HG03439 (cell line): ENCODE results near the gene ALKBH5.

Experiments used
- ATAC-seq: cut with Tn5 transposase; IDR thresholded peaks from one replicate; pipeline ENCODE4 v1.9.1; 2021; ENCODE audit warnings: mild to moderate bottlenecking, moderate library complexity; ENCODE audit not compliant: unreplicated experiment

ALKBH5 gene

DNA sequence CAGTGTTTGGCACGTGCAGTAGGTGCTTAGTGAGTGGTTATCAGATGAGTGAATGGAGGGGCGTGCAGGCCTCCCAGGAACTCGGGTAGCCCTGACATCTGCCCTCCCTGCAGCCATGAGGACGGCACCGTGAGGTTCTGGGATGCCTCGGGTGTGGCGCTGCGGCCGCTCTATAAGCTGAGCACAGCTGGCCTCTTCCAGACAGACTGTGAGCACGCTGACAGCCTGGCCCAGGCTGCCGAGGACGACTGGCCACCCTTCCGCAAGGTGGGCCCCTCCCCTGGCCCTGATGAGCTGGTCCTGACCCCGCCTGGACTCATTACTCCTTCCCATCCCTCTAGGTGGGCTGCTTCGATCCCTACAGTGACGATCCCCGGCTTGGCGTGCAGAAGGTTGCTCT, 52.9 kb downstream of the ALKBH5 start:
- ATAC-seq, result no peak

GRCh38 chr17:18237461-18237860, 53.8 kb downstream of the ALKBH5 start:
- ATAC-seq, result no peak

DNA sequence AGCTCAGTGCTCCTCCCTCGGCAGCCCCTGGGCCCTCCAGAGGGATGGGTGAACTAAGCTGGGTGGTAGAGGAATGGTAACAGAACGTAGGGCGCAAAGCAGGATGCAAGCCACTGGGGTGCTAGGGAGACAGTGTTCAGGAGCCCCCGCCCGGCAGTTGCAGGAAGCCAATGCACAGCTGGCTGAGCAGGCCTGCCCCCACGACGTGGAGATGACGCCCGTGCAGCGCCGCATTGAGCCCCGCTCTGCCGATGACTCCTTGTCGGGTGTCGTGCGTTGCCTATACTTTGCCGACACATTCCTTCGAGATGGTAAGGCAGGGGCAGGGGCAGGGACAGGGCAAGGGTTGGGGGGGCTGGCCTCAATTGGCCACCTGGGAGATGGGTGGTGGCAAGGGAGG, 54.7 kb downstream of the ALKBH5 start:
- ATAC-seq, result no peak

- no peak for ATAC-seq
Measured at GRCh38 chr17:18240449-18240848, 56.8 kb downstream of the ALKBH5 start.

- no peak for ATAC-seq
Measured at GRCh38 chr17:18241229-18241871, 57.7 kb downstream of the ALKBH5 start.

GRCh38 chr17:18245038-18245776, 61.6 kb downstream of the ALKBH5 start:
- ATAC-seq, result no peak

- ATAC-seq, result no peak
Measured at GRCh38 chr17:18246109-18246725, 62.6 kb downstream of the ALKBH5 start.

GRCh38 chr17:18246880-18247612, 63.4 kb downstream of the ALKBH5 start:
- ATAC-seq, result no peak

- no peak for ATAC-seq
Measured at GRCh38 chr17:18247613-18248001, 64.0 kb downstream of the ALKBH5 start.

- no peak for ATAC-seq
Measured at GRCh38 chr17:18248300-18248731, 64.7 kb downstream of the ALKBH5 start.

GRCh38 chr17:18248811-18249210, 65.2 kb downstream of the ALKBH5 start:
- ATAC-seq, result no peak

DNA sequence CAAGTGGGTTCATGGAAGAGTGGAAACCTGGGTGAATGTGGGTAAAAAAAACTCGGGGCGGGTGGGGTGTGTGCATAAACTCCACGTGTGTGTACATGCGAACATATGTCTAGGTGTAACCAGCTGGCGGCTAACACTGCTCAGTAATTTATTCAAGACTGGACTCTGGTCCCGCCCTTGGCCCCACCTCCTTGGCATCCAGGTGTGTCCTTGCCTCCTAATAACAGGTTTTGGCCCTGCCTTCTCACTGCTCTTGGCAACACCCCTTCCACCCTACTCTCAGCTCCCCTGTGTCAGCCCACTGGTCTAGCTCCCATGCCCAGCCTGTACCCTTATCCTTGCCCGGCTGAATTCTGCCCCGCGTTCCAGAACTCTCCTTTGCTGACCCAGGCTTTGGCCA, 66.6 kb downstream of the ALKBH5 start:
- ATAC-seq, result no peak

DNA sequence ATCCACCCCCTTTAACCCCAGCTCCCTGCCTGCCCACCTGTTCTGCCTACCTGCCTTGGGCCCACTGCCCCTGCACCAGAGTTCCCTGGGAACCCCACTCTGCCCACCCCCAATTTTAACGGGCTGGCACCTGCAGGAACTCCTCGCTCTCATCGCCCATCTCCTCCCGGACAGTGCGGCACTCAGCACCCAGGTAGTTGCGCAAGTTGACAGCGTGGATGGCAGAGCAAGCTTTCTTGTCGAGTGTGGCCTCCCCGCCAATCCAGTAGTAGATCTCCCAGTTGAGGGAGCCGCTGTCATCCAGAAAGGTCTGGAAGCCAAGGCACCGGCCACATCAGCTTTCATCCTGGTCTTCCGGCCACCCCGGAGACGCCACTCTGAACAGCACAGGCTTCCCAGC, 67.1 kb downstream of the ALKBH5 start:
- ATAC-seq, result no peak

DNA sequence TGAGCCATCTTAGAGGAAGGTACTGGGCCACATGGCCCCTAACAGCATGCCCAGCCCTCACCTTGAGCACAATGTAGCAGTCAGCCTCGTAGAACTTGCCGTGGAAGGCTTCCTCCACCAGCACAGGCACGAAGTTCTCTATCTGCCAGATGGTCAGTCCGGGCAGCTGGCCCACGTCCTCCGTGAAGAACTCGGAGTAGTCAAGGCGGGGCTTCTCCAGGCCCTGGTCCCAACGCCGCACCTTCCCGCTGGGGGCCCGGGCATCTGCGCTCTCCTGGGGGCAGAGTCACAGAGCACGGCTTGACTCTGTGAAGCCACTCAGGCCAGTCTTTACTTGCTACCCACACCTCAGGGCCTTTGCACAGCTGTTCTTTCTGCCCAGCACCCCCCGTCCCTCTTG, 67.6 kb downstream of the ALKBH5 start:
- no peak for ATAC-seq

GRCh38 chr17:18252160-18252559, 68.5 kb downstream of the ALKBH5 start:
- no peak for ATAC-seq

DNA sequence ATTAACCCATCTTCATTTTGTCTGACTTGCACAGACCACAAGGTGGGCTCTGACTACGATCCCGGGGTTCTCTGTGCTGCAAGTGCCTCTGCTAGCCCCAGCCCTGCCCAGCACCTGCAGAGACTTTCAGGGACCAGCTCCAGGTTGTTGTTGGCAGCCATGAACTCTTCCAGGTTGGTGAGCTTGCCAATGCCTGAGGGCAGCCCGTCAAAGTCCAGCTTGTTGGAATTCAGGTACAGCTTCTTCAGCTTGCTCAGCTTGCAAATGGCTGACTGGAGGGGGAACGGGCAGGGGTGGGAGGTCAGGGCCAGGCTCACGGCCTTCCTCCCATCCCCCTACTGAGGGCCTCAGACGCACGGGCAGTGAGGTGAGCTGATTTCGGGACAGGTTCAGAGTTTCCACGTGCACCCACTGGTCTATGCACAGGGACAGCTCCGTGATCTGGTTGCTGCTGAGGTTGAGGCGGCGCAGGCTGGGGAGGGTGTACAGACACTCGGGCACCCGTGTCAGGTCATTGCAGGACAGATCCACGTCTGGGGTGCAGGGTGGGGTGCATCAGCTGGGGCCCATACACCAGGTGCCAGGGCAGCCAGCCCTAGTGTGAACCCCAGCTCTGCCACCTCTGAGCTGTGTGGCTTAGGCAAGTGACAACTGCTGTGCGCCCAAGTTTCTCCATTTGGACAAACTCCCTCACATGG, 69.7 kb downstream of the ALKBH5 start:
- no peak for ATAC-seq

DNA sequence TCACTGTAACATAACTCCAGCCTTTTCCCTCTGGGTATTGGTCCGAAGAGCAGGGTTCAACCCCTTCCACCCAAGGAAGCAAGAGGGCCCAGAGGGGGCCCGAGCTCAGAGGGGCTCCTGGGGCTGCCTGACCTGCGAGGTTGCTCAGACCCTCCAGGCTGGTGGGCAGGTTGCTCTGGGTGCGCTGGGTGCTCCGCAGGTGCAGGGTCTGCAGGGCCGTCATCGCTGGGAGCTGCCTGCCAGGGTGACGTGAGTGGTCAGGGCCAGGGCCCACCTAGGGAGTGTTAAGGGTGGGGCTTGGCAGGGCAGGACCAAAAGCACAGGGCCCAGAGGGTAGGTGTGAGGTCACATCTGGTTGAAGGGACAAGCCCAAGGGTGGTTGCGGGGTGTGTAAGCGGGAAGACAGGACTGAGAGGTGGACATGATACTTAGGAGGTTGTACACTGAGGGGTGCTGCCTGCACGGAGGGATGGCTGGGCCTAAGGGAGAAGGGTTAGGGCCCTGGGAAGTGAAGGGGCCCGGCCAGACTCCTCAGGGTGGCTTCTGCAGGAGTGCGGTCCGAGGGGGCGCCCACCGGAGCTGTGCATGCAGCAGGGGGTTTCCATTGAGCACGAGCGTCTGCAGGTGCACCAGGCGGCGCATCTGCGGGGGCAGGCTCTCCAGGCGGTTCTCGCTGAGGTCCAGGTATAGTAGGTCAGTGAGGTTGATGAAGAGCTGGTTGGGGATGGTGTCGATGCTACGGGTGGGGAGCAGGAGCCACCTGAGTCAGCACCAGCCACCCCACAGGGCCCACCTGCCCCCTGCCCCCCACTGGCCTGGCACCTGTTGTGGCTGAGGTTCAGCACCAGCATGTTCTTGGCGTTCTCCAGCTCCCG, 70.6 kb downstream of the ALKBH5 start:
- no peak for ATAC-seq

DNA sequence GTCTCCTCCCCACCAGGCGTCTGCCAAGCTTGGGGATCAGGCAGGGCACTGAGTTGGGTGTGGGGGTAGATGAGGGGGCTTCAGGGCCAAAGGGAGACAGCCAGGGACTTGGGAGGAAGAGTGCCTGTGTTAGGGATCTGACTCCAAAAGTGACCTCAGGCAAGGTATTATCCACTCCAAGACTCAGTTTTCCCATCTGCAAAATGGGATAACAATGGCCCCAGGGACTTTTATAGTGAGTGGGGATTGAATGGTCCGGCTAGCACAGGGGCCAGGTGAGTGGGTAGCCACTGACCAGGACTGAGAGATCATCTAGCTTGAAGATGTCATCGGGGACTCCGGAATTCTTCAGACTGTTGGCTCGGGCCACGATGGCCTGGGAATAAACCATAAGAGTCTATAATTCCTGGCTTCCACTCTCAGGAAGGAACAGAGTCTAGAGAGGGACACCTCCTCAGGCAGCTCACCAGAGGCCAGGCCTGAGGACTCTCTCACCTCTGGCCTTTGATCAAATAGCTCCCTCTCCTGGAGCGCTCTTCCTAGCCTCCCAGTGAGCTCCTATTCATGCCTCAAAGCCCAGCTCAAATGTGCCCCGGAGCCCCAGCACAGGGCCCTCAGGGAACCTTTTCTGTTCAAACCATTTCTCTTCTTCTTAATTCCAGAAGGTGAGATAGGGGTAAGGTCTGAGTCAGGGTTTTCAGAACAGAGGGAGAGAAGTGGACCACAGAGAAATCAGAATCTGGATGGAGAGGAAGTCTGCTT, 71.4 kb downstream of the ALKBH5 start:
- ATAC-seq, result no peak

DNA sequence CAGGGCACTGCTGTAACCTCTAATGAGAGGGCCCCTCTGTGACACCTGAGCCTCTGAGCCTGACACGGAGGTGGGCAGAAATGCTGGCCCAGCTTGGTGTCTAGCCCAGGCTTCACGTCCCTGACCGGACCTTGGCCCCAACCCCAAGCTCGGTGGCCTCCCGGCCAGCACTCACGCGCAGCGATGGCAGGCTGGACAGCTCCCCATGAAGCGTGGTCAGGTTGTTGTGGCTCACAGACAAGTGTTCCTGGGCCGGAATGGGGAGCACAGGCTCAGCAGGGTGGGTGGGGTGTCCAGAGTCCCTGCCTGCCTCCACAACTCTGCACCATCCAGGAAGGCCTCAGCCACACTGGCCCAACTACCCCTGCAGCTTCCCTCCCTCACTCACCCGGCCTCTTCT, 72.7 kb downstream of the ALKBH5 start:
- no peak for ATAC-seq
